CD14-positive monocyte (primary cell): ENCODE data around the gene DNMT3A. TPM values are rescaled to one million over a fixed set of nuclear protein-coding genes. Genes with fewer than 3 reads are reported as not detected.

ENCODE experiments used
- DNase-seq, 3 donors: peaks; one replicate each; pipeline ENCODE4 v3.0.0-alpha.2; 2011 to 2022
- H2AFZ ChIP-seq: 2 replicates; pipeline ENCODE4 v1.6.0; 2012; ENCODE audit warnings: mild to moderate bottlenecking, low read depth, low read length, inconsistent platforms; ENCODE audit not compliant: insufficient read depth, poor library complexity, severe bottlenecking
- H3K27ac ChIP-seq, 2 donors: 1 replicate in 1 of 2; 2 replicates in 1 of 2; pipeline ENCODE4 v1.5.1; 2012 to 2013; ENCODE audit warnings: low read length in 2 of 2, control low read depth in 1 of 2, inconsistent platforms in 1 of 2, low read depth in 1 of 2, mild to moderate bottlenecking in 1 of 2
- H3K27me3 ChIP-seq, 2 donors: one replicate each; pipeline versions ENCODE4 v1.6.0 to v1.6.1; 2011 to 2013; ENCODE audit warnings: low read length in 2 of 2; ENCODE audit not compliant: control insufficient read depth in 2 of 2, insufficient read depth in 2 of 2
- H3K36me3 ChIP-seq, 2 donors: replicated peaks in 1 of 2; 1 replicate in 1 of 2; 2 replicates in 1 of 2; pipeline versions ENCODE4 v1.5.1 to v1.6.1; 2012 to 2013; ENCODE audit warnings: low read length in 2 of 2, control low read depth in 1 of 2, inconsistent platforms in 1 of 2, mild to moderate bottlenecking in 1 of 2; ENCODE audit not compliant: insufficient read depth in 2 of 2, control insufficient read depth in 1 of 2
- H3K4me1 ChIP-seq, 2 donors: 1 replicate in 1 of 2; 2 replicates in 1 of 2; pipeline versions ENCODE4 v1.5.1 to v1.6.1; 2012 to 2013; ENCODE audit warnings: low read length in 2 of 2, control low read depth in 1 of 2, inconsistent platforms in 1 of 2, mild to moderate bottlenecking in 1 of 2, moderate library complexity in 1 of 2; ENCODE audit not compliant: insufficient read depth in 2 of 2, control insufficient read depth in 1 of 2
- H3K4me2 ChIP-seq: replicated peaks from 2 replicates; pipeline ENCODE3; 2012; ENCODE audit warnings: low read length, moderate library complexity, mild to moderate bottlenecking; ENCODE audit not compliant: poor library complexity, severe bottlenecking; ENCODE audit errors: extremely low read depth
- H3K4me3 ChIP-seq, 3 experiments: fragments of 200-600 bp in 1 of 3; sonication (generic) in 1 of 3; replicated peaks in 1 of 3; 1 replicate in 2 of 3; 2 replicates in 1 of 3; pipeline ENCODE4 v1.5.1; 2011 to 2013; ENCODE audit warnings: low read length in 3 of 3, mild to moderate bottlenecking in 3 of 3, control low read depth in 2 of 3, low read depth in 2 of 3, inconsistent platforms in 1 of 3, moderate library complexity in 1 of 3
- H3K79me2 ChIP-seq: 2 replicates; pipeline ENCODE4 v1.6.0; 2012; ENCODE audit warnings: mild to moderate bottlenecking, control low read depth, inconsistent platforms, low read length, moderate library complexity; ENCODE audit not compliant: insufficient read depth
- H3K9ac ChIP-seq: 2 replicates; pipeline ENCODE4 v1.6.0; 2017; ENCODE audit warnings: low read length, mild to moderate bottlenecking; ENCODE audit not compliant: insufficient read depth, poor library complexity, severe bottlenecking
- H3K9me3 ChIP-seq, 2 donors: replicated peaks in 1 of 2; 1 replicate in 1 of 2; 2 replicates in 1 of 2; pipeline versions ENCODE4 v1.5.1 to v1.6.1; 2012 to 2013; ENCODE audit warnings: low read length in 2 of 2, control low read depth in 1 of 2; ENCODE audit not compliant: control insufficient read depth in 1 of 2, insufficient read depth in 1 of 2
- H4K20me1 ChIP-seq: 2 replicates; pipeline ENCODE4 v1.6.0; 2012; ENCODE audit warnings: mild to moderate bottlenecking, low read length, control low read depth, moderate library complexity; ENCODE audit not compliant: insufficient read depth
- H3K27ac Mint-ChIP-seq, 7 donors: one replicate each; pipeline ENCODE4 v1.8.0; 2020; ENCODE audit warnings: mild to moderate bottlenecking in 7 of 7, mixed read lengths in 7 of 7, moderate library complexity in 6 of 7, inconsistent platforms in 2 of 7
- H3K27me3 Mint-ChIP-seq, 3 donors: one replicate each; pipeline ENCODE4 v1.8.0; 2021 to 2022; ENCODE audit warnings: low read depth in 3 of 3, mild to moderate bottlenecking in 3 of 3, mixed read lengths in 3 of 3, moderate library complexity in 3 of 3, inconsistent platforms in 1 of 3
- H3K36me3 Mint-ChIP-seq, 2 donors: one replicate each; pipeline ENCODE4 v1.8.0; 2020; ENCODE audit warnings: mixed read lengths in 2 of 2, inconsistent platforms in 1 of 2, mild to moderate bottlenecking in 1 of 2
- H3K4me1 Mint-ChIP-seq: one replicate; pipeline ENCODE4 v1.8.0; 2020; ENCODE audit warnings: mild to moderate bottlenecking, mixed read lengths
- H3K4me3 Mint-ChIP-seq, 2 donors: one replicate each; pipeline ENCODE4 v1.8.0; 2020; ENCODE audit warnings: mild to moderate bottlenecking in 2 of 2, mixed read lengths in 2 of 2, moderate library complexity in 1 of 2
- H3K9me3 Mint-ChIP-seq, 7 donors: one replicate each; pipeline ENCODE4 v1.8.0; 2020 to 2022; ENCODE audit warnings: mixed read lengths in 7 of 7, mild to moderate bottlenecking in 6 of 7, moderate library complexity in 6 of 7, inconsistent platforms in 2 of 7
- CTCF ChIP-seq: fragments of 200-600 bp; IDR thresholded peaks from one replicate; pipeline ENCODE4 v1.8.0; 2022; ENCODE audit warnings: antibody characterized with exemption, mild to moderate bottlenecking
- WGBS: methylation state at CpG from one replicate; pipeline ENCODE4 v1.1.5; 2013; ENCODE audit warnings: missing lambda C conversion rate; ENCODE audit not compliant: insufficient coverage; 5-methylcytosine and 5-hydroxymethylcytosine counted together
- intact Hi-C, 2 donors: fragments of 100-400 bp; cut with micrococcal nuclease; formaldehyde crosslinking; loops; one replicate each; pipeline versions ENCODE4 v1.15.0 to v1.15.1; 2023
- polyA plus RNA-seq, 3 donors: library from polyadenylated mRNA; depleted of rRNA in 1 of 3; unstranded in 2 of 3; stranded (reverse) in 1 of 3; fragments of 300-500 nt in 2 of 3; fragments of >200 nt in 1 of 3; fragmentation: Illumina TruSeq in 2 of 3; gene quantifications; 1 replicate in 2 of 3; 2 replicates in 1 of 3; pipeline ENCODE4 v1.2.3, GENCODE V29; 2012 to 2021

Gene DNMT3A
- polyA plus RNA-seq, 3 donors, result 1.7 to 7.9 (median 2.7) TPM

DNA sequence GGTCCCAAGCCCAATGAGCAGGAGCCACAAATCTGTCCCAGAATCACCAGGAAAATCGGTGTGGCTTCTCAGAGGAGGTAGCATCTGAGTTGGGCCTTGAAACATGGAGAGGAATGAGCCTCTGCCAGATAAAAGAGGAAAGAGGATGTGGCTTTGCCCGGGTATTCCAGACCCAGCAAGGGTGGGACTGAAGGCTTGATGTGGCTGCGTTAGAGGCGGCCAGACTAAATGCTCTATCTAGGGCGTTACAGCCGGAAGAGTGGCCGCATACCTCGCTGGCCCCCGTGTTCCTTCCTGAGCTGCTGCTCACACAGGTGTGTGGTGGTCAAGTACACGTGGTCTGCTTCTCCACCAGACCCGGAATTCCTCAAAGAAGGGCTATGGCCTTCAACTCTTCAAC is 139.4 kb downstream of the DNMT3A start:
- intact Hi-C loops, result no loop called here
- H3K79me2 ChIP-seq, result no peaks in the 10 kb centered on the region

GRCh38 chr2:25201794-25202193 is 139.9 kb downstream of the DNMT3A start:
- Histone ChIP-seq H3K79me2 (no peaks in the 10 kb centered on the region), H3K4me2 (no peak overlapping the region), H3K9me3 (no peaks in the 10 kb centered on the region), H3K4me1 (peaks cover under 1 to 3% of the 10 kb centered on the region in 2 donors), H2AFZ (no peak overlapping the region), H3K4me3 (no peak overlapping the region), H3K9ac (no peak overlapping the region), H4K20me1 (no peaks in the 10 kb centered on the region), H3K27me3 (no peaks in the 10 kb centered on the region), H3K27ac (no peak overlapping the region), H3K36me3 (no peaks in the 10 kb centered on the region)
- H3K4me1 Mint-ChIP-seq, result peaks cover 9% of the 10 kb centered on the region
- H3K4me3 Mint-ChIP-seq, result no peak overlapping the region
- no peaks in the 10 kb centered on the region for H3K9me3 Mint-ChIP-seq
- no peak for TF ChIP-seq CTCF
- H3K27ac Mint-ChIP-seq, result no peak overlapping the region
- intact Hi-C loops, result no loop called here
- 91% methylated on average over 6 of the region's 7 CpGs for WGBS
- DNase-seq, result no peak
- H3K36me3 Mint-ChIP-seq, result no peaks in the 10 kb centered on the region
- peaks cover 9 to 15% (median 10%) of the 10 kb centered on the region in 3 donors for H3K27me3 Mint-ChIP-seq

More for the DNA sequence above, 139.4 kb downstream of the DNMT3A start:
- Mint-ChIP-seq H3K4me1 (peaks cover 13% of the 10 kb centered on the region), H3K36me3 (no peaks in the 10 kb centered on the region), H3K27ac (no peak overlapping the region), H3K9me3 (no peaks in the 10 kb centered on the region), H3K27me3 (peaks cover 9 to 12% (median 10%) of the 10 kb centered on the region in 3 donors), H3K4me3 (no peak overlapping the region)
- Histone ChIP-seq H2AFZ (peak overlapping the region; percentile 17), H3K9me3 (no peaks in the 10 kb centered on the region), H3K4me2 (no peak overlapping the region), H3K27me3 (no peaks in the 10 kb centered on the region), H3K36me3 (no peaks in the 10 kb centered on the region), H3K27ac (no peak overlapping the region), H3K4me3 (no peak overlapping the region), H4K20me1 (no peaks in the 10 kb centered on the region), H3K4me1 (peaks cover 6 to 8% of the 10 kb centered on the region in 2 donors), H3K9ac (no peak overlapping the region)
- DNase-seq, result no peak
- no peak for TF ChIP-seq CTCF
- WGBS, result 7% methylated on average over 8 of the region's 11 CpGs
